GM23338 (cell line): ENCODE data around the gene DPEP2NB. TPM values are rescaled to one million over a fixed set of nuclear protein-coding genes. Genes with fewer than 3 reads are reported as not detected.

Experiments
- ATAC-seq: fragments of 200-7000 bp; cut with Tn5 transposase; 3 replicates; pipeline ENCODE4 v1.9.1; 2020
- DNase-seq: peaks from one replicate; pipeline ENCODE4 v3.0.0-alpha.2; 2015; ENCODE audit warnings: low spot score
- H2AFZ ChIP-seq: fragments of 200-600 bp; sonication (generic); 2 replicates; pipeline ENCODE4 v1.8.0; 2016; ENCODE audit warnings: antibody characterized with exemption, mild to moderate bottlenecking, moderate library complexity
- H3F3A ChIP-seq: fragments of 200-600 bp; sonication (generic); replicated peaks from 2 replicates; pipeline ENCODE4 v1.8.0; 2017; ENCODE audit warnings: antibody characterized with exemption, mixed run types, low read depth
- H3K27ac ChIP-seq: fragments of 200-600 bp; sonication (generic); 2 replicates; pipeline ENCODE4 v1.6.1; 2016; ENCODE audit warnings: low read depth
- H3K27me3 ChIP-seq: fragments of 200-600 bp; sonication (generic); 2 replicates; pipeline ENCODE4 v1.8.0; 2016; ENCODE audit warnings: mild to moderate bottlenecking, mixed run types, moderate library complexity; ENCODE audit not compliant: insufficient read depth
- H3K36me3 ChIP-seq: fragments of 200-600 bp; sonication (generic); 2 replicates; pipeline ENCODE4 v1.8.0; 2016; ENCODE audit warnings: mild to moderate bottlenecking; ENCODE audit not compliant: insufficient read depth
- H3K4me1 ChIP-seq: fragments of 200-600 bp; sonication (generic); 2 replicates; pipeline ENCODE4 v1.8.0; 2016; ENCODE audit warnings: mild to moderate bottlenecking, moderate library complexity; ENCODE audit not compliant: insufficient read depth
- H3K4me2 ChIP-seq: fragments of 200-600 bp; sonication (generic); 2 replicates; pipeline ENCODE4 v1.7.1; 2017; ENCODE audit warnings: mixed run types
- H3K4me3 ChIP-seq: fragments of 200-600 bp; sonication (generic); 2 replicates; pipeline ENCODE4 v1.6.1; 2016; ENCODE audit warnings: mixed run types
- H3K79me2 ChIP-seq: fragments of 200-600 bp; sonication (generic); replicated peaks from 2 replicates; pipeline ENCODE4 v1.8.0; 2017; ENCODE audit warnings: mild to moderate bottlenecking; ENCODE audit not compliant: insufficient read depth
- H3K9me2 ChIP-seq: fragments of 200-600 bp; sonication (generic); 2 replicates; pipeline ENCODE4 v1.8.0; 2017; ENCODE audit not compliant: insufficient read depth
- H4K20me1 ChIP-seq: fragments of 200-600 bp; sonication (generic); replicated peaks from 2 replicates; pipeline ENCODE4 v1.8.0; 2017; ENCODE audit warnings: mild to moderate bottlenecking; ENCODE audit not compliant: insufficient read depth
- H3K27ac Mint-ChIP-seq: 2 replicates; pipeline ENCODE4 v1.8.0; 2020; ENCODE audit warnings: inconsistent platforms, mild to moderate bottlenecking, moderate library complexity, mixed read lengths
- H3K27me3 Mint-ChIP-seq: 3 replicates; pipeline ENCODE4 v1.8.0; 2022; ENCODE audit warnings: low read depth, mild to moderate bottlenecking, moderate library complexity, mixed read lengths, inconsistent platforms; ENCODE audit not compliant: insufficient read depth, poor library complexity
- H3K36me3 Mint-ChIP-seq: 3 replicates; pipeline ENCODE4 v1.8.0; 2021; ENCODE audit warnings: low read depth, mild to moderate bottlenecking, inconsistent platforms, moderate library complexity, mixed read lengths
- H3K4me1 Mint-ChIP-seq: 3 replicates; pipeline ENCODE4 v1.8.0; 2020; ENCODE audit warnings: mild to moderate bottlenecking, inconsistent platforms, mixed read lengths
- H3K4me3 Mint-ChIP-seq: 3 replicates; pipeline ENCODE4 v1.8.0; 2021; ENCODE audit warnings: moderate library complexity, mild to moderate bottlenecking, inconsistent platforms, mixed read lengths
- H3K9me3 Mint-ChIP-seq: 3 replicates; pipeline ENCODE4 v1.8.0; 2020; ENCODE audit warnings: moderate library complexity, mild to moderate bottlenecking, inconsistent platforms, mixed read lengths
- CREB1 ChIP-seq: fragments of 250-450 bp; sonication (Bioruptor Pico); IDR thresholded peaks from 2 replicates; pipeline ENCODE4 v1.5.0; 2020; ENCODE audit warnings: low read depth, mild to moderate bottlenecking, moderate library complexity
- CTCF ChIP-seq, 2 experiments: fragments of 200-600 bp in 1 of 2; sonication (generic) in 1 of 2; conservative IDR thresholded peaks; 2 replicates each; pipeline versions ENCODE4 v1.5.1 to v1.6.1; 2016 to 2017; ENCODE audit warnings: antibody characterized with exemption in 2 of 2, low read depth in 2 of 2, mild to moderate bottlenecking in 2 of 2, moderate library complexity in 1 of 2
- EZH2 ChIP-seq: fragments of 200-600 bp; sonication (generic); IDR thresholded peaks from one replicate; pipeline ENCODE4 v1.8.0; 2017; ENCODE audit warnings: antibody characterized with exemption, mild to moderate bottlenecking, low read depth; ENCODE audit not compliant: unreplicated experiment
- EZH2phosphoT487 ChIP-seq: fragments of 200-600 bp; sonication (generic); IDR thresholded peaks from one replicate; pipeline ENCODE4 v1.8.1; 2018; ENCODE audit warnings: antibody characterized with exemption; ENCODE audit not compliant: unreplicated experiment
- JUNB ChIP-seq: IDR thresholded peaks from one replicate; pipeline ENCODE4 v1.6.1; 2016; ENCODE audit warnings: antibody characterized with exemption; ENCODE audit not compliant: unreplicated experiment
- NANOG ChIP-seq: IDR thresholded peaks from 2 replicates; pipeline ENCODE4 v1.6.1; 2016; ENCODE audit warnings: antibody characterized with exemption, borderline replicate concordance
- REST ChIP-seq: IDR thresholded peaks from one replicate; pipeline ENCODE4 v1.6.1; 2018; ENCODE audit warnings: antibody characterized with exemption; ENCODE audit not compliant: unreplicated experiment
- ZNF114 ChIP-seq: fragments of 250-450 bp; sonication (Bioruptor Pico); IDR thresholded peaks from 2 replicates; pipeline ENCODE4 v1.5.0; 2020; ENCODE audit warnings: mild to moderate bottlenecking, moderate library complexity
- ZNF462 ChIP-seq: fragments of 250-450 bp; sonication (Bioruptor Pico); IDR thresholded peaks from 2 replicates; pipeline ENCODE4 v1.5.0; 2020; ENCODE audit warnings: mild to moderate bottlenecking, moderate library complexity
- polyA plus RNA-seq: library from polyadenylated mRNA; unstranded; fragments of >200 nt; fragmentation: Nextera tagmentation; extraction: Ambion mirVana; gene quantifications from 2 replicates; pipeline ENCODE4 v1.2.1, GENCODE V29; 2016
- total RNA-seq: library from RNA; depleted of rRNA; stranded (reverse); fragments of >200 nt; shearing (Covaris generic); gene quantifications from 2 replicates; pipeline ENCODE4 v1.2.3, GENCODE V29; 2014
- TF ChIP-seq, protein P1 (sequence below): IDR thresholded peaks from 2 replicates; pipeline ENCODE4 v1.6.1; 2016; ENCODE audit warnings: antibody characterized with exemption

Gene DPEP2NB
- total and polyA plus RNA-seq, 2 experiments from 2014 or later: not detected

- H4K20me1 ChIP-seq: no peaks in the 10 kb centered on the region
- TF ChIP-seq EZH2: no peak
- H2AFZ ChIP-seq: no peak overlapping the region
- no peaks in the 10 kb centered on the region for H3K27me3 ChIP-seq
- 0 out of 2 replicates have a peak, but pooled peaks cover 6% of the 10 kb centered on the region for H3F3A ChIP-seq
- H3K4me3 ChIP-seq: no peak overlapping the region
- no peak for ATAC-seq
- no peak for DNase-seq
- H3K27ac ChIP-seq: no peak overlapping the region
- peaks cover 28% of the 10 kb centered on the region for H3K36me3 Mint-ChIP-seq
- no peak overlapping the region for H3K27ac Mint-ChIP-seq
- no peaks in the 10 kb centered on the region for H3K79me2 ChIP-seq
- H3K36me3 ChIP-seq: peaks cover 12% of the 10 kb centered on the region
- no peaks in the 10 kb centered on the region for H3K4me1 Mint-ChIP-seq
- H3K4me1 ChIP-seq: no peaks in the 10 kb centered on the region
- no peak overlapping the region for H3K4me2 ChIP-seq
- no peaks in the 10 kb centered on the region for H3K9me3 Mint-ChIP-seq
- H3K27me3 Mint-ChIP-seq: peaks cover 2% of the 10 kb centered on the region
- H3K9me2 ChIP-seq: no peaks in the 10 kb centered on the region
- H3K4me3 Mint-ChIP-seq: no peak overlapping the region
These were observed 39.7 kb upstream of the DPEP2NB start for GRCh38 chr16:68055395-68055794.

GRCh38 chr16:68049449-68049848 is 33.7 kb upstream of the DPEP2NB start:
- H3F3A ChIP-seq: no peaks in the 10 kb centered on the region
- peaks cover 5% of the 10 kb centered on the region for H3K36me3 ChIP-seq
- H3K79me2 ChIP-seq: no peaks in the 10 kb centered on the region
- H3K4me3 ChIP-seq: no peak overlapping the region
- H3K27ac Mint-ChIP-seq: no peak overlapping the region
- no peaks in the 10 kb centered on the region for H3K27me3 Mint-ChIP-seq
- H3K4me2 ChIP-seq: no peak overlapping the region
- no peaks in the 10 kb centered on the region for H3K4me1 ChIP-seq
- H3K4me3 Mint-ChIP-seq: no peak overlapping the region
- H4K20me1 ChIP-seq: no peaks in the 10 kb centered on the region
- peaks cover 23% of the 10 kb centered on the region for H3K36me3 Mint-ChIP-seq
- H3K27me3 ChIP-seq: no peaks in the 10 kb centered on the region
- no peaks in the 10 kb centered on the region for H3K4me1 Mint-ChIP-seq
- ATAC-seq: no peak
- no peaks in the 10 kb centered on the region for H3K9me3 Mint-ChIP-seq
- DNase-seq: no peak
- no peak overlapping the region for H2AFZ ChIP-seq
- no peaks in the 10 kb centered on the region for H3K9me2 ChIP-seq
- H3K27ac ChIP-seq: no peak overlapping the region
- TF ChIP-seq JUNB: no peak
- TF ChIP-seq EZH2phosphoT487: no peak
- no peak for TF ChIP-seq CREB1 (CRISPR knock-in tag)
- TF ChIP-seq CTCF (conservative IDR thresholded peaks at IDR 0.05; ENCODE audit: low read depth in 2 of 2): no peak
- no peak for TF ChIP-seq EZH2
- no peak for TF ChIP-seq ZNF462 (CRISPR knock-in tag)
- TF ChIP-seq NANOG: no peak
- TF ChIP-seq, protein P1, sequence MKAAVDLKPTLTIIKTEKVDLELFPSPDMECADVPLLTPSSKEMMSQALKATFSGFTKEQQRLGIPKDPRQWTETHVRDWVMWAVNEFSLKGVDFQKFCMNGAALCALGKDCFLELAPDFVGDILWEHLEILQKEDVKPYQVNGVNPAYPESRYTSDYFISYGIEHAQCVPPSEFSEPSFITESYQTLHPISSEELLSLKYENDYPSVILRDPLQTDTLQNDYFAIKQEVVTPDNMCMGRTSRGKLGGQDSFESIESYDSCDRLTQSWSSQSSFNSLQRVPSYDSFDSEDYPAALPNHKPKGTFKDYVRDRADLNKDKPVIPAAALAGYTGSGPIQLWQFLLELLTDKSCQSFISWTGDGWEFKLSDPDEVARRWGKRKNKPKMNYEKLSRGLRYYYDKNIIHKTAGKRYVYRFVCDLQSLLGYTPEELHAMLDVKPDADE: no peak
- TF ChIP-seq ZNF114: no peak
- TF ChIP-seq REST: no peak
